H1 (cell line): Measurements from ENCODE around the gene BEST3. TPM values are rescaled to one million over a fixed set of nuclear protein-coding genes. Genes with fewer than 3 reads are reported as not detected.

Experiments
- CTCF ChIA-PET: fragments of 300-600 bp; sonication (Branson Sonifier 250); formaldehyde crosslinking; loops from one replicate; lab custom pipeline; 2021; ENCODE audit not compliant: partially characterized antibody; lab: Charles Lee
- POLR2A ChIA-PET: fragments of 300-600 bp; sonication (Branson Sonifier 250); formaldehyde crosslinking; loops from one replicate; lab custom pipeline; 2021; ENCODE audit warnings: inconsistent platforms; ENCODE audit not compliant: partially characterized antibody; lab: Charles Lee
- DNase-seq, 2 experiments: peaks; one replicate each; pipeline versions ENCODE4 v3.0.0 to v3.0.0-alpha.2; 2010 to 2022; ENCODE audit warnings: low spot score in 2 of 2, low read depth in 1 of 2, mixed read lengths in 1 of 2
- FAIRE-seq: peaks from 2 replicates; lab custom pipeline; 2011; peaks lifted over from hg19 to GRCh38; lab: Jason Lieb, UNC
- H2AFZ ChIP-seq: 2 replicates; pipeline ENCODE4 v1.8.1; 2012; ENCODE audit warnings: low read length, inconsistent platforms
- H2AK5ac ChIP-seq: 2 replicates; pipeline ENCODE4 v1.6.1; 2013; ENCODE audit warnings: low read depth, low read length
- H2BK120ac ChIP-seq: replicated peaks from 2 replicates; pipeline ENCODE3; 2013; ENCODE audit warnings: low read depth, low read length, inconsistent platforms
- H2BK12ac ChIP-seq: 2 replicates; pipeline ENCODE4 v1.6.1; 2013; ENCODE audit warnings: low read depth, low read length
- H2BK15ac ChIP-seq: 2 replicates; pipeline ENCODE4 v1.6.1; 2013; ENCODE audit warnings: low read length
- H2BK20ac ChIP-seq: 2 replicates; pipeline ENCODE4 v1.6.1; 2013; ENCODE audit warnings: low read length
- H2BK5ac ChIP-seq: 2 replicates; pipeline ENCODE4 v1.6.1; 2013; ENCODE audit warnings: low read depth, low read length
- H3K14ac ChIP-seq: 2 replicates; pipeline ENCODE4 v1.6.1; 2013; ENCODE audit warnings: inconsistent platforms; ENCODE audit not compliant: insufficient read length
- H3K18ac ChIP-seq: 2 replicates; pipeline ENCODE4 v1.6.1; 2013; ENCODE audit warnings: low read length; ENCODE audit errors: extremely low read depth
- H3K23ac ChIP-seq: 2 replicates; pipeline ENCODE4 v1.6.1; 2013; ENCODE audit warnings: inconsistent platforms; ENCODE audit not compliant: insufficient read length
- H3K23me2 ChIP-seq: 2 replicates; pipeline ENCODE4 v1.6.1; 2013; ENCODE audit warnings: low read depth, low read length
- H3K27ac ChIP-seq: 2 replicates; pipeline ENCODE4 v1.6.1; 2011; ENCODE audit warnings: low read depth, low read length, inconsistent platforms
- H3K27me3 ChIP-seq, 4 experiments: replicated peaks in 1 of 4; 1 replicate in 1 of 4; 2 replicates in 3 of 4; pipeline versions ENCODE4 v1.6.1 to v1.8.1; 2011 to 2013; ENCODE audit warnings: low read length in 3 of 4, mild to moderate bottlenecking in 3 of 4, inconsistent platforms in 2 of 4, mixed read lengths in 2 of 4, moderate library complexity in 1 of 4; ENCODE audit not compliant: control insufficient read depth in 3 of 4, insufficient read depth in 3 of 4; ENCODE audit errors: extremely low read depth in 1 of 4
- H3K36me3 ChIP-seq, 4 experiments: 2 replicates each; pipeline versions ENCODE4 v1.6.1 to v1.8.1; 2011 to 2013; ENCODE audit warnings: mild to moderate bottlenecking in 4 of 4, low read length in 3 of 4, moderate library complexity in 2 of 4, control low read depth in 1 of 4, inconsistent platforms in 1 of 4; ENCODE audit not compliant: insufficient read depth in 4 of 4, control insufficient read depth in 2 of 4
- H3K4ac ChIP-seq: replicated peaks from 2 replicates; pipeline ENCODE3; 2013; ENCODE audit warnings: low read length, low read depth, mixed read lengths, inconsistent platforms; ENCODE audit not compliant: insufficient read length
- H3K4me1 ChIP-seq, 4 experiments: replicated peaks in 1 of 4; 1 replicate in 1 of 4; 2 replicates in 3 of 4; pipeline versions ENCODE4 v1.6.1 to v1.8.1; 2011 to 2013; ENCODE audit warnings: low read length in 3 of 4, inconsistent platforms in 2 of 4, mixed read lengths in 1 of 4; ENCODE audit not compliant: insufficient read depth in 4 of 4, control insufficient read depth in 3 of 4
- H3K4me2 ChIP-seq, 2 experiments: 2 replicates each; pipeline versions ENCODE4 v1.6.1 to v1.8.1; 2011 to 2013; ENCODE audit warnings: low read depth in 2 of 2, low read length in 2 of 2, control low read depth in 1 of 2, inconsistent platforms in 1 of 2, mild to moderate bottlenecking in 1 of 2; ENCODE audit not compliant: insufficient read depth in 1 of 2
- H3K4me3 ChIP-seq, 4 experiments: fragments of 200-600, 300-600 bp in 1 of 4; sonication (generic), shearing (Covaris generic), sonication (Bioruptor Twin) in 1 of 4; 2 replicates each; pipeline versions ENCODE4 v1.5.1 to v1.8.1; 2011 to 2016; ENCODE audit warnings: low read length in 4 of 4, low read depth in 3 of 4, control low read depth in 2 of 4, inconsistent platforms in 2 of 4, mild to moderate bottlenecking in 2 of 4, mixed read lengths in 1 of 4, moderate library complexity in 1 of 4; ENCODE audit not compliant: insufficient read depth in 2 of 4; ENCODE audit errors: extremely low read depth in 1 of 4
- H3K56ac ChIP-seq: replicated peaks from 2 replicates; pipeline ENCODE3; 2013; ENCODE audit warnings: low read depth, mild to moderate bottlenecking, mixed read lengths, low read length, inconsistent platforms; ENCODE audit not compliant: insufficient read length
- H3K79me1 ChIP-seq: 2 replicates; pipeline ENCODE4 v1.6.1; 2013; ENCODE audit warnings: low read depth, low read length, control low read depth
- H3K79me2 ChIP-seq, 2 experiments: 2 replicates each; pipeline versions ENCODE4 v1.6.1 to v1.8.1; 2012 to 2013; ENCODE audit warnings: low read length in 2 of 2, mild to moderate bottlenecking in 2 of 2, inconsistent platforms in 1 of 2; ENCODE audit not compliant: insufficient read depth in 2 of 2, control insufficient read depth in 1 of 2
- H3K9ac ChIP-seq, 4 experiments: replicated peaks in 1 of 4; 1 replicate in 1 of 4; 2 replicates in 3 of 4; pipeline versions ENCODE4 v1.6.1 to v1.8.1; 2011 to 2013; ENCODE audit warnings: low read depth in 3 of 4, low read length in 3 of 4, control low read depth in 2 of 4, mild to moderate bottlenecking in 2 of 4, moderate library complexity in 2 of 4, inconsistent platforms in 1 of 4; ENCODE audit errors: extremely low read depth in 1 of 4
- H3K9me3 ChIP-seq, 2 experiments: 2 replicates each; pipeline versions ENCODE4 v1.6.1 to v1.8.1; 2012 to 2013; ENCODE audit warnings: mild to moderate bottlenecking in 2 of 2, moderate library complexity in 2 of 2, control low read depth in 1 of 2, inconsistent platforms in 1 of 2, low read depth in 1 of 2, low read length in 1 of 2, mixed read lengths in 1 of 2; ENCODE audit not compliant: insufficient read depth in 2 of 2
- H4K20me1 ChIP-seq, 2 experiments: replicated peaks in 1 of 2; 2 replicates each; pipeline versions ENCODE3 to v1.8.1; 2011 to 2013; ENCODE audit warnings: inconsistent platforms in 2 of 2, low read length in 2 of 2, mild to moderate bottlenecking in 1 of 2; ENCODE audit not compliant: insufficient read depth in 2 of 2, control insufficient read depth in 1 of 2
- H4K5ac ChIP-seq: 2 replicates; pipeline ENCODE4 v1.6.1; 2013; ENCODE audit warnings: low read length, low read depth, mixed read lengths, inconsistent platforms; ENCODE audit not compliant: insufficient read length
- H4K8ac ChIP-seq: 2 replicates; pipeline ENCODE4 v1.8.0; 2013; ENCODE audit warnings: mild to moderate bottlenecking, moderate library complexity, low read length, inconsistent platforms; ENCODE audit not compliant: insufficient read depth; ENCODE audit errors: extremely low read depth
- H4K91ac ChIP-seq: replicated peaks from 2 replicates; pipeline ENCODE3; 2013; ENCODE audit warnings: low read length, mixed read lengths, inconsistent platforms; ENCODE audit not compliant: insufficient read length
- CBX5 ChIP-seq: fragments of 300-800, 300-1000 bp; sonication (generic); IDR thresholded peaks from 2 replicates; pipeline ENCODE4 v1.7.1; 2016; ENCODE audit warnings: antibody characterized with exemption, low read length, low read depth
- SAP30 ChIP-seq: fragments of 300-600 bp; sonication (generic); IDR thresholded peaks from 2 replicates; pipeline ENCODE4 v1.7.1; 2012; ENCODE audit warnings: low read length, moderate library complexity, mild to moderate bottlenecking, inconsistent platforms; ENCODE audit not compliant: insufficient read depth, insufficient replicate concordance
- SIN3A ChIP-seq, 2 experiments: IDR thresholded peaks in 1 of 2; conservative IDR thresholded peaks in 1 of 2; 2 replicates each; pipeline ENCODE4 v1.6.1; 2011 to 2012; ENCODE audit warnings: low read length in 2 of 2, improper control_type of control experiment in 1 of 2, low read depth in 1 of 2, mild to moderate bottlenecking in 1 of 2
- TBP ChIP-seq: IDR thresholded peaks from 2 replicates; pipeline ENCODE4 v1.6.1; 2011; ENCODE audit warnings: low read depth, low read length, improper control_type of control experiment
- YY1 ChIP-seq: IDR thresholded peaks from 2 replicates; pipeline ENCODE4 v1.6.1; 2011; ENCODE audit warnings: low read depth, mild to moderate bottlenecking, low read length
- ZNF274 ChIP-seq: IDR thresholded peaks from 2 replicates; pipeline ENCODE4 v1.7.0; 2012; ENCODE audit warnings: low read length, borderline replicate concordance; ENCODE audit errors: extremely low read depth
- WGBS, 2 experiments: shearing (Covaris generic) in 1 of 2; methylation state at CpG; one replicate each; pipeline versions ENCODE4 v1.1.6 to v1.1.7; 2013 to 2015; ENCODE audit warnings: low lambda C conversion rate in 2 of 2, mixed read lengths in 2 of 2, inconsistent platforms in 1 of 2, low coverage in 1 of 2, missing lambda C conversion rate in 1 of 2; ENCODE audit not compliant: insufficient replicate concordance in 2 of 2, insufficient coverage in 1 of 2, insufficient read length in 1 of 2; ENCODE audit errors: extremely low coverage in 1 of 2, missing lambda C conversion rate in 1 of 2; 5-methylcytosine and 5-hydroxymethylcytosine counted together
- polyA plus RNA-seq, 7 experiments: library from polyadenylated mRNA; depleted of rRNA in 3 of 7; stranded (reverse) in 5 of 7; unstranded in 2 of 7; fragments of >200 nt in 5 of 7; fragments of 200-250 nt in 2 of 7; gene quantifications; 1 replicate in 5 of 7; 2 replicates in 1 of 7; 4 replicates in 1 of 7; pipeline versions ENCODE4 v1.2.1 to v1.2.3, GENCODE V29; 2011 to 2013; ENCODE audit warnings: missing spikeins in 2 of 7, mixed read lengths in 2 of 7
- total RNA-seq: library from RNA; stranded (reverse); fragmentation: NEBNext Ultra II Directional; extraction: Animal tissue kit (Norgen Biotek cat#: 25700); gene quantifications from 2 replicates; pipeline ENCODE4 v1.2.1, GENCODE V29; 2021
- TF ChIP-seq, protein P1 (sequence below): IDR thresholded peaks from 2 replicates; pipeline ENCODE4 v1.6.1; 2011; ENCODE audit warnings: low read length, improper control_type of control experiment
- TF ChIP-seq, protein P2 (sequence below), 3 experiments: IDR thresholded peaks; 1 replicate in 2 of 3; 2 replicates in 1 of 3; pipeline versions ENCODE4 v1.5.1 to v1.6.1; 2011; ENCODE audit warnings: low read length in 3 of 3, mild to moderate bottlenecking in 3 of 3, inconsistent platforms in 2 of 3, low read depth in 1 of 3, moderate library complexity in 1 of 3; ENCODE audit not compliant: insufficient read depth in 1 of 3; ENCODE audit errors: control extremely low read depth in 1 of 3

BEST3 gene
- total and polyA plus RNA-seq, 2 of the 8 experiments (the other 6 are each of a cell fraction or from before 2014, with no cell fraction given), result 0.17 TPM; not detected in 1

DNA sequence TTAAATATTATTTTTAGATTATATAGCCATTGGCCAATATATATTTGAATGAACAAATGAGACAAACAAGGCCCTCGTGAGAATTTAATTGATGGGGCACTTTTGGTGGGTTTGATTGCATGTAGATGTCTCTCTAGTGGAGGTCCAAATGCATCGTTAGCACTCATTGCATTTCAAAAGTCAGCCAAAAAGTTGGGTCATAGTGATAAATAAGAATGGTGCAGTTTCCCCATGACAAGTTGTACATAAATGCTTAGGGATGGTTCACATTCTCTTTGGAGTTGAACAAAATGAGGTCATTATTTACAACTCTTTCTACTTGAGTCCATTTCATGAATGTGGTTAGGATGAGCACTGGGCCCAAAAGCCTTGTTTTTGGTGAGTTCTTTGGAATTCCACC, 1.0 kb downstream of the BEST3 start:
- no peak for DNase-seq
- H2AK5ac ChIP-seq, result no peak overlapping the region
- no peak overlapping the region for H3K18ac ChIP-seq
- CTCF ChIA-PET, result interaction anchor here (0.7 to 1.4 kb wide), 2 partner anchors 8 to 10 kb away, joined by 3 read pairs; no protein-coding TSS in a partner anchor
- no peak overlapping the region for H3K4me2 ChIP-seq
- no peaks in the 10 kb centered on the region for H3K79me1 ChIP-seq
- H3K9me3 ChIP-seq, result no peaks in the 10 kb centered on the region
- H2BK12ac ChIP-seq, result no peak overlapping the region
- POLR2A ChIA-PET, result no interaction called here
- no peak overlapping the region for H2BK15ac ChIP-seq
- no peak overlapping the region for H3K4me3 ChIP-seq
- WGBS, 2 experiments, result 89% methylated on average over 2 of the region's 2 CpGs; no CpG with 5 or more reads in 1 of the 2 experiments
- no peak overlapping the region for H3K23ac ChIP-seq
- no peaks in the 10 kb centered on the region for H3K79me2 ChIP-seq
- no peaks in the 10 kb centered on the region for H3K4me1 ChIP-seq
- H4K91ac ChIP-seq, result no peak overlapping the region
- no peak overlapping the region for H2BK20ac ChIP-seq
- H2BK120ac ChIP-seq, result no peak overlapping the region
- TF ChIP-seq SAP30 (no peak), YY1 (no peak), CBX5 (no peak), ZNF274 (no peak), TBP (no peak), SIN3A (conservative IDR thresholded peaks at IDR 0.05 in 1 of 2, IDR thresholded peaks at IDR 0.05 in 1 of 2; ENCODE audit: low read depth in 1 of 2, low read length in 2 of 2) (no peak)
- TF ChIP-seq, protein P1, sequence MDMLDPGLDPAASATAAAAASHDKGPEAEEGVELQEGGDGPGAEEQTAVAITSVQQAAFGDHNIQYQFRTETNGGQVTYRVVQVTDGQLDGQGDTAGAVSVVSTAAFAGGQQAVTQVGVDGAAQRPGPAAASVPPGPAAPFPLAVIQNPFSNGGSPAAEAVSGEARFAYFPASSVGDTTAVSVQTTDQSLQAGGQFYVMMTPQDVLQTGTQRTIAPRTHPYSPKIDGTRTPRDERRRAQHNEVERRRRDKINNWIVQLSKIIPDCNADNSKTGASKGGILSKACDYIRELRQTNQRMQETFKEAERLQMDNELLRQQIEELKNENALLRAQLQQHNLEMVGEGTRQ, result no peak
- TF ChIP-seq, protein P2, sequence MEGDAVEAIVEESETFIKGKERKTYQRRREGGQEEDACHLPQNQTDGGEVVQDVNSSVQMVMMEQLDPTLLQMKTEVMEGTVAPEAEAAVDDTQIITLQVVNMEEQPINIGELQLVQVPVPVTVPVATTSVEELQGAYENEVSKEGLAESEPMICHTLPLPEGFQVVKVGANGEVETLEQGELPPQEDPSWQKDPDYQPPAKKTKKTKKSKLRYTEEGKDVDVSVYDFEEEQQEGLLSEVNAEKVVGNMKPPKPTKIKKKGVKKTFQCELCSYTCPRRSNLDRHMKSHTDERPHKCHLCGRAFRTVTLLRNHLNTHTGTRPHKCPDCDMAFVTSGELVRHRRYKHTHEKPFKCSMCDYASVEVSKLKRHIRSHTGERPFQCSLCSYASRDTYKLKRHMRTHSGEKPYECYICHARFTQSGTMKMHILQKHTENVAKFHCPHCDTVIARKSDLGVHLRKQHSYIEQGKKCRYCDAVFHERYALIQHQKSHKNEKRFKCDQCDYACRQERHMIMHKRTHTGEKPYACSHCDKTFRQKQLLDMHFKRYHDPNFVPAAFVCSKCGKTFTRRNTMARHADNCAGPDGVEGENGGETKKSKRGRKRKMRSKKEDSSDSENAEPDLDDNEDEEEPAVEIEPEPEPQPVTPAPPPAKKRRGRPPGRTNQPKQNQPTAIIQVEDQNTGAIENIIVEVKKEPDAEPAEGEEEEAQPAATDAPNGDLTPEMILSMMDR (IDR thresholded peaks at IDR 0.05; ENCODE audit: control extremely low read depth in 1 of 3, insufficient read depth in 1 of 3, low read depth in 1 of 3, low read length in 3 of 3), result no peak
- TF ChIP-seq, all 59 proteins: peak for 0
- Histone ChIP-seq H4K5ac (no peak overlapping the region), H2AFZ (no peak overlapping the region), H3K27ac (no peak overlapping the region), H2BK5ac (no peak overlapping the region), H3K36me3 (no peaks in the 10 kb centered on the region; a peak in 1 of 8 replicates), H4K8ac (no peak overlapping the region), H4K20me1 (no peaks in the 10 kb centered on the region), H3K4ac (no peak overlapping the region), H3K9ac (no peak overlapping the region), H3K23me2 (0 out of 2 replicates have a peak, but pooled peaks cover 1% of the 10 kb centered on the region), H3K14ac (no peak overlapping the region), H3K56ac (no peak overlapping the region), H3K27me3 (no peaks in the 10 kb centered on the region)
- no peak for FAIRE-seq
